Hematopoietic multipotent progenitor cell treated with erythropoietin and hydrocortisone succinate and interleukin-3 and kit ligand, for 8 days (in vitro differentiated cells): ENCODE measurements around the gene ZNF41.

ENCODE experiments used
- DNase-seq: peaks from one replicate; pipeline ENCODE4 v3.0.0-alpha.2; 2015

ZNF41 gene

DNA sequence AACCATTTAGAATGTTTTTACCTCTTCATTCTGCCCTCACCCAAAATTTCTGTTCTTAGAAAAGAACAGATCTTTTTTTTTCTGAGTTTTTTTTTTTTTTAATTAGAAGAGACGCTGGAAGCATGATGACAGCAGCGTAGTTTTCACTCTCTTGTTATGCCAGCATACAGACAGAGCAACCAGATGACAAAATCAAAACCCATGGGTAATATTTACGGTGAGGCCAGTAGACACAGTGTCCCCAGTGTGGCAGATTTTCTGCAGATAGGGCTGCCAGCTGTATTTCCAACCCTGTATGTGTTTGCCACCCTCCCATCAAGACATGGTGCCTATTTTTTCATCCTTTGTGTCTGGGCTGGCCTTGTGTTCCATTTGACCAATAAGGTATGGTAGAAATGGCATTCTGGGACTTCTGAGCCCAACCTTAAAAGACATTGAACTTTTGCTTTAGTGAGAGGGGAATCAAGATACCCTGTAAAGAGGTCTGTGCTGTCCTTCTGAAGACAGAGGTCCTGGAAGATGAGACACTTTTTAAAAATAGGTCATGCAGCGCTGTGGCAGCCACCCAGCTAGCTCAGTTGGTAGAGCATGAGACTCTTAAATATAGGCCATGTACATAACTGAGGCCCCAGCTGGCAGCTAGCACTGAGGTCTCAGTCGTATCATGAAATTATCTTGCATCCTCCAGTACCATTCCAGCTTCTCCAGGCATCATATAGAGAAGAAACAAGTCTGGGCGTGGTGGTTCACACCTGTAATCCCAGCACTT lies 6.7 kb upstream of the ZNF41 start:
- no peak for DNase-seq

DNA sequence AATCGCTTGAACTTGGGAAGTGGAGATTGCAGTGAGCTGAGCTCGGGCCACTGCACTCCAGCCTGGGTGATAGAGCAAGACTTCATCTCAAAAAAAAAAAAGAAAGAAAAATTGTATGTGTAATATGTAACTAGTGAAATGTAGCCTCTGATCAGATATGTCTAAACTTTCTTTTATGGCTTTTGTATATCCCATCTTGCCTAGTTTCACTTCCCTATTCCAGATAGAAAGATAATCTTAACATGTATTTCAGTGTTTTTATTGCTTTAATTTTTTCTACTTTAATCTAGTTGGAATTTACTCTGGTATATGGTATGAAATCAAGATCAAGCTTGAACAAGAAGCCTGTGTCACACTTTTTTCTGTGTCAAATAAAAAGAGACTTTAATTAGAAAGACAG lies 1.9 kb upstream of the ZNF41 start:
- no peak for DNase-seq

DNA sequence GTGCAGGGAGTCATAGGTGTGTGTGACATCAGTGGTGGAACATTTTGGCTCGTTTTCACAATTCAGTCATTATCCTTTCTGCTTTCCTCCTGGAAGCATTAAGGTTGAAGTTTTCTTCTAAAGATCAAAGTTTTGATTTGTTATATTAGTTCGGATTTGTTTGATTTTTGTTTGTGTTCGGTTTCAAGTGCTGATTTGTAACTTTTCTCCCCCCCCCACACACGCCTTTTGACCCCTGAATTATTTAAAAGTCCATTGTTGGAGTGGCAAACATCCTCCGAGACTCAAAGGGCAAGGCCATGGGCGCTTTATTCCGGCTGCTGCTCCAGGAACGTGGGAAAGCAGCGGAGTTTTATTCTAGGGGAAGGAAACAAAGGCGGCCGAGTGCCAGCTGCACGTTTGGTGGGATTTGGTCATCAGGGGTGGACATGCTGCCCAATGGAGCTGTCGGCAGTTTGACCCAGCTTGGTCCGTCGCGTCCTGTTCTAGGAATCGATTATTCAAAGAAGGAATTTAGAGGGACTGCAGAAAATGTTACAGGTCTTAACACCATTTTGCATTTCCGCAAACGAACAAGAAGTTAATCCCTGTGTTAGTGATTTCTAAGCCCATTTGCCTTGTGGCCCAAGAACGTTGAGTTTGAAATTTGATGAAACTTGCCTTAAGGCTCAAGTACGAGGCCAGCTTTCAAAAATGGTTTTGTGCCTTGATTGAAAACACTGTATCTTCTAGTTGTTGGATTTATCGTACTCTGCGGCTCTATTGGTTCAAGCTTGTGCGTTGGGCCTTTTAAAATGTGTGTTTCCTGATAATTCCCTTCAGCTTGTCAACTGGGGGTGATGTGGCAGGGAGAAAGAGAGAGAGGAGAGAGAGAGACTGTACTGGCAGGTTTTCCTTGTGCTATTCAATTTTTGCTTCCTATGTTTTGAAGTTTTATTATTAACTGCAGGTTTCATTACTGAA lies 565 bp upstream of the ZNF41 start:
- peak; percentile 50 for DNase-seq

DNA sequence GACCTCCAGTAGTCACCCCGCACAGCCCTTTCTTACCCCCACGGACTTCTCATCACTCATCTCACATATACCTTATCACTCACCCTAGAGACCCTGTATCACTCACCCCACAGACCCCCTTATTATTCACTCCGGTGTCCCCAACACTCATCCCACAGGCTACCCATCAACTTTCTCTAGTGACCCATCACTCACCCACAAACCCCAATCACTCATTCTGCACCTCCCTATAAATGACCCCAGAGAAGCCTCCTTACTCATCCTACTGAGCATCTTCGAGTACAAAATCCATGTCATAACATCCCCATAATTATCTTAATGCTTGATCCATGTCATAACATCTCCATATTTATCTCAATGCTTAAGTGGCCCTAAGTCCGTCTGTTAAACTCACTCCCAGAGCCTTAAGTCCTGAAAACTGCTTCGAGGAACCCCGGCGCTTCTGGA lies 934 bp downstream of the ZNF41 start:
- no peak for DNase-seq

DNA sequence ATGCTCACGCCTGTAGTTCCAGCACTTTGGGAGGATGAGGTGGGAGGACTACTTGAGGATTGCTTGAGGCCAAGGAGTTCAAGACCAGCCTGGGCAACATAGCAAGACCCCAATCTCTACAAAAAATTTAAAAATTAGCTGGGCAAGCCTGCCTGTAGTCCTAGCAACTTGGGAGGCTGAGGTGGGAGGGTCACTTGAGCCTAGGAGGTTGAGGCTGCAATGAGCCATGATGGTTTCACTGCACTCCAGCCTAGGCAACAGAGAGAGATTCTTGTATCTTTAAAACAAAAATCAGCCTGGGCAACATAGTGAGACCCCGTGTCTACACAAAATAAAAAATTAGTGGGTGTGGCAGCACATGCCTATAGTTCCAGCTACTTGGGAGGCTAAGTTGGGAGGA lies 1.9 kb downstream of the ZNF41 start:
- no peak for DNase-seq

DNA sequence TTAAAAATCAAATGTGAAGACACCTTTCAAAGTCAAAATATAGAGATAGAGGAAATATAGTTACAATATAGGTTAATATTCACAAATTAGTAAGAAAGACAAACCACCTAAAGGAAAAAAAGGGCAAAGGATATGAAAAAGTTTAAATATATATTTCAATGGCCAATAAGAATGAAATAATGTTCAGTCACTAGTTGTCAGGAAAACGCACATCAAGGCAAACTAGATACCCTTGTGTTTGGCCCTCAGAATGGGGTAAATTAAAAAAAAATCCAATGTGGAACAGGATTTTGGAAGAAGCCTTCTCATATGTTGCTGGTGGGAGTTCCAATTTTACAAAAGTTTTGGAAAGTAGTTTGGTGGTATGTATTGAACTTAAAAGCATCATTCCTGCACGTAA lies 2.4 kb downstream of the ZNF41 start:
- DNase-seq = no peak

DNA sequence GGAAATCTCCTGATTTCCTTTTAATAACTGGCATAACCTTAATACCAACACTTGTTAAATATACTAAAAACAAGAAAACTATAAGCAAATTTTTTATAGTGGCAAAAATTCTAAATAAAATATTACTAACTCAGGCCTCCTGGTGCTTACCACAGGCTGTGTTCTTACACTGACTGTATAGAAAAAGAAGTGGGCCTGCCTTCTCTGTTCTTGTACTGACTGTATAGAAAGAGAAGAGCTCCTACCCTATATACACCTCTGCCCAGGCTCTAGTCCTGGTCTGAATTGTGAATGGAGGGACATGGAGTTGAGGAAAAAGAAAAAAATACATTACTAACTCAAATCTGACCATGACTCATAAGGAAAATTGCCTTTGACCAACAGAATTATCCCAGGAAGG lies 7.5 kb downstream of the ZNF41 start:
- no peak for DNase-seq

DNA sequence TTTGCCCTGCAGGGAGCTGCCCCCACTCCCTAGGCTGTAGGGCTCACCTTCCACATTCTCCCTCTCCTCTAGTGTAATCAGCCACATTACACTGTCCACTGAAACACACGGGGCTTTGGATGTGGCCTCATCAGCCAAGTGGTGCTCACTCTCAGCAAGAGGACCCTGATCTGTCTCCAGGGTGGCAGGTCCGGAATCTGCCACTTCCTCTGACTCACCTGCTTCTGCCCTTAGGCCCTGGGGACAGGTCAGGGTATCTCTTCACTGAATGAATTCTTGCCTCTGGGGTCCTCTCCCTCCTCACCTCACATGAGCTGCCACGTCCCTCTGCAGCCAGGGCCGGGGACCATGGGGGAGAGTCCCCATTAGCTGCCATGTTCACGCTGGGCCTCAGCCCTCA lies 15.9 kb downstream of the ZNF41 start:
- no peak for DNase-seq

DNA sequence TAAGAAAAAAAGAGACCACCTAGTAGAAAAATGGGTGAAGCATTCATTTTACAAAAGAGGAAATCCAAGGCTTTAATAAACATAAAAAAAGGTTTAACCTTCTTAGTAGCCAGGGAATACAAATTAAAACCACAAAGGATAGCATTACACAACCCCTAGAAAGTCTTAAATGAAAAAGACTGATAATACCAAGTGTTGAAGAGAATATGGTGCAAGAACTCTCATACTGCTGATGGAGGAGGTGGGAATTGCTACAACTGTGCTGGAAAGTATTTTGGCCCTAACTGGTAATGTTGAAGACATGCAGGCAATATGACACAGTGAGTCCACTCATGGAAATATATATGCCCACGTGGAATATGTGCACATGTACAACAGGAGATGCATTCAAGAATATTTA lies 22.5 kb downstream of the ZNF41 start:
- no peak for DNase-seq

DNA sequence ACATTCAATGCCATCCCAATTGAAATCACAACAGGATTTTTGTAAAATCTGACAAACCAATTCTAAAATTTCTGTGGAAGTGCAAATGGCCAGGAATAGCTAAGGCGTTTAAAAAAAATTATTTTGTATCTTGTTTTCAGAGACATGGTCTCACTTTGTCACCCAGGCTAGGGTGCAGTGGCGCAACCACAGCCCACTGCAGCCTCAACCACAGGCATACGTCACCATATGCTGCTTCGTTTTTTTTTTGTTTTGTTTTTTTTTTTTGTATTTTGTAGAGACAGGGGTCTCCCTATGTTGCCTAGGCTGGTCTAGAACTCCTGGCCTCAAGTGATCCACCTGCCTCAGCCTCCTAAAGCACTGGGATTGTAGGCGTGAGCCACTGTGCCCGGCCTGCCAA lies 24.5 kb downstream of the ZNF41 start:
- DNase-seq = no peak

DNA sequence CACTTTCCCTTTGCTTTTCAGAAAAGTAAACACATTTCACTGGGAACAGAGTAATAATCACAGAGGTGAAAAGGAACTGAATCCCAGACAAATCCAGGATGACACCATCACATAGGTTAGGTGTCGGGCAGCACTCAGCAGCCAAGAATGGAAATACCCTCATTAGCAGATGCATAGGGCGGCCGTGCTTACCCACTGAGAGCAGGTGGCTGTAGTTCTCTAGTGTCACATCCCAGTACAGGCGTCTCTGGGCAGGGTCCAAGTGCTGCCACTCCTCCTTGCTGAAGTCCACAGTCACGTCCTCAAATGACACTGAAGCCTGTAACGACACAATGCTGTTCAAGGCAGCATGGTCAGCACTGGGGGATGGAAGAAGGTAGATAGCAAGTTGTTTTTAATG lies 26.9 kb downstream of the ZNF41 start:
- DNase-seq = no peak

DNA sequence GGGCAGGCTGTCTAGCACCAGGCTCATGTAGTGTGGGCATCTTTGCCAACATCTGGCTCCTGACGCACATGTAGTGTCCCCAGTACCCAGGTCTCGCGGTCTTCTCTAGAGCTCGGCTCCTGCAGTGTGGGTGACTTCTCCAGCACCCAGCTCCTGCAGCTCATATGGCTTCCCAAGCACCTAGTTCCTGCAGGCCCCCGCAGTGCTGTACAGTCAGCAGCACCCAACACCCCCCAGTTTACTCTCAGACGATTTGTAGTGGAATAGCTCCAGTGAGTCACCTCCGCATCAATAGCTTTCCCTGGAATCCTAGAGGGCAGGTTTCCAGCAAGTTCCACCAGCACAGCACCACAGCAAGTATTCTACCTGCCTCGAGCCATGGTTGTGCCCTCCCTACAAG lies 30.9 kb downstream of the ZNF41 start:
- DNase-seq = no peak

DNA sequence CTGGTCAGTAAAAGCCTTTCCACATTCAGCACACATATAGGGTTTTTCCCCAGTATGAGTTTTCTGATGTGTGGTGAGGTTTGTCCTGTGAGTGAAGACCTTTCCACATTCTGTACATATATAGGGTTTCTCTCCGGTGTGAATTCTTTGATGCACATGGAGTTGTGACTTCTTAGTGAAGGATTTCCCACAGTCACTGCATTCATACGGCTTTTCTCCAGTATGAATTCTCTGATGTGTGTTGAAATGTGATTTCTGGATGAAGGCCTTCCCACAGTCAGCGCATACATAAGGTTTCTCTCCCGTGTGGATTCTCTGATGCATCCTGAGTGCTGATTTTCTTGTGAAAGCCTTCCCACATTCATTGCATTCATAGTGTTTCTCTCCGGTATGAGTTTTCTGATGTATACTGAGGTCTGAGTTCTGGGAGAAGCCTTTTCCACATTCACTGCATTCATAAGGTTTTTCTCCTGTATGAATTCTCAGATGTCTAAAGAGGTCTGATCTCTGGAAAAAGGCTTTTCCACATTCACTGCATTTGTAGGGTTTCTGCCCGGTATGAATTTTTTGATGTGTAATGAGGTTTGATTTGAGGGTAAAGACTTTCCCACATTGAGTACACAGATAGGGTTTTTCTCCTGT lies 34.7 kb downstream of the ZNF41 start:
- DNase-seq = no peak

DNA sequence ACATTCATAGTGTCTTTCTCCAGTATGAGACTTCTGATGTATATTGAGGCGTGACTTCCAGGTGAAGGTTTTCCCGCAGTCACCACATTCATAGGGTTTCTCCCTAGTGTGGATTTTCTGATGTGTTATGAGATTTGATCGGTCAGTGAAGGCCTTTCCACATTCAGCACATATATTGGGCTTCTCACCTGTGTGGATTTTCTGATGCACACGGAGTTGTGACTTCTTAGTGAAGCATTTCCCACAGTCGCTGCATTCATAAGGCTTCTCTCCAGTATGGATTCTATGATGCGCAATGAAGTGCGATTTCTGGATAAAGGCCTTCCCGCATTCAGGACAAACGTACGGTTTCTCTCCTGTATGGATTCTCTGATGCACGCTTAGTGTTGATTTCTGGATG lies 35.4 kb downstream of the ZNF41 start:
- DNase-seq = no peak

DNA sequence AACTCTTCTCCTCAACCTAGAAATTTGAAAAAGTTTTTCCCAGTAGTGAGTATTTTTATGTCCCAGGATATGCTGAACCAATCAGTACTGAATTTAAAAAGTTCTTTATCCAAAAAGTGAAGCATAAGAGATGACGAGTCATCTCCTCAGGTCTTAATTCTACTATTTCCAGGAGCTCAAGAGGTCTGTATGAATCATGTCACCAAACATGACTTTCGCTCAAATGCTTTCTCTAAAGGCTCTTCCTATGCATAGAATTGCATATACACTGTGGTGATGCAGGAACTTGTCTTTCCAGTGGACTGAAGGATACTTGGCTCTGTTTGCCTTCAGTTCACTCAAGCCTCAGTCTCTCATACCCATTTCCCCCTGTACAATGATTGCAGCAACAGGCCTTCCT lies 36.1 kb downstream of the ZNF41 start:
- DNase-seq = no peak

DNA sequence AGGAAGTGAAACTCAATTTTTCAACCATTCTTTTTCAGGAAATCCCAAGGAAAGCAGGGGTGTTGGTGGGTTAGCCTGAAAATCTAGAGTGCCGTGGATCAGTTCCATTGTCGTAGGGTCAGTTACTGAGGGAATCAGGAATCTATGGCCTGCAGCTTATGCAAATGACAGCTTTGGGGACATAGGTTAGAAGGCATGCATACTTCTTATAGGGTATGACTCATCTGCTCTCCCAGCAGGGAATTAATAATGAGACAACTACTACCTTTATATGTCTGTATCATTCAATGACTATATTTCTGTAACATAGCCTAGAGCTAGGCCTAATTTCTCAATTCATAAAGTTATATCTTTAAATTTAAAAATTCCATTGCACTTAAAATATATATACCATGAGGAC lies 36.6 kb downstream of the ZNF41 start:
- DNase-seq = no peak

DNA sequence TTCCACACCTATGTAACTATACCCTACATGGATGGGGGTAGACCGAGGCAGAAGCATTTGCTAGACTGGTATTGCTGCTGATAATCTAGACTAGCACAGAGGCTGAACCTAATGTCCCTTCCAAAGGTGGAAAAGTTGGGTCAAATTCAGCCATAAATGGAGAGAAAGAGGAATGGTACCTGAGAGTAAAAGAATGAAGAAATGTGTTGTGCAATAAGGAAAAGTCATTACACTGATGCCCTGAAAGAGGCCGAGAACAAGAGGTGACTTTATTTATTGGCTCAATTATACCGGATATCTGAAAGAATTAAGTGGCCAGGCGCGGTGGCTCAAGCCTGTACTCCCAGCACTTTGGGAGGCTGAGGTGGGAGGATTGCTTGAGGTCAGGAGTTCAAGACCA lies 52.1 kb downstream of the ZNF41 start:
- no peak for DNase-seq

DNA sequence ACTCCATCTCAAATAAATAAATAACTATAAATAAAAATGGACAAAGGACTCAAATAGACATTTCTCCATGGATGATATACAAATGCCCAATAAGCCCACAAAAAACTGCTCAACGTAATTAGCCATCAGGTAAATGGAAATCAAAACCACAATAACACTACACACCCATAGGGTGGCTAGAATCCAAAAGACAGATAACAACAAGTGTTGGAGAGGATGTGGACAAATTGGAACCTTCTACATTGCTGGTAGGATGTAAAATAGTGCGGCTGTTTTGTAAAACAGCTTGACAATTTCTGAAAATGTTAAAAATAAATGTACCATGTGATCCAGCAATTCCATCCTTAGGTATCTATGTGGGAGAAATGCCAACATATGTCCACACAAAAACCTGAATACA lies 60.6 kb downstream of the ZNF41 start:
- no peak for DNase-seq

DNA sequence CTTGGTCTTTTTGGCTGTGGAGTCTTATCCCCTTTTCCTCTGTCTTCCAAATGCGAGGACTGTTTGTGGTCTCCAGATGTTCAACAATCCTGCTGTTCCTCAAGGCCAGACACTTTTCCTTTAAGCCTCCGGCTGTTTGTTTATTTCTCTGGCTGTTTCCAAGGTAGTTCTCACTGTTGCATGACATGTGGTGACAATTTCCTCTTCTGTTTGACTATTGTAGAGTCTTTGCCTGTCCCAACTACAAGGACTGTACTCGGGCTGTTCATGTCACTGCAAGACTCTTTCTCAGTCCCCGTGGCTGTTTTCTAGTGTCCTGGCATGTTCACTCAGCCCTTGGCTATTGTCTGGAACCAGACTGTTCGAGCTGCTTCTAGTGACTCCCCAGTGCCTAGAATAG lies 62.1 kb downstream of the ZNF41 start:
- DNase-seq = no peak

DNA sequence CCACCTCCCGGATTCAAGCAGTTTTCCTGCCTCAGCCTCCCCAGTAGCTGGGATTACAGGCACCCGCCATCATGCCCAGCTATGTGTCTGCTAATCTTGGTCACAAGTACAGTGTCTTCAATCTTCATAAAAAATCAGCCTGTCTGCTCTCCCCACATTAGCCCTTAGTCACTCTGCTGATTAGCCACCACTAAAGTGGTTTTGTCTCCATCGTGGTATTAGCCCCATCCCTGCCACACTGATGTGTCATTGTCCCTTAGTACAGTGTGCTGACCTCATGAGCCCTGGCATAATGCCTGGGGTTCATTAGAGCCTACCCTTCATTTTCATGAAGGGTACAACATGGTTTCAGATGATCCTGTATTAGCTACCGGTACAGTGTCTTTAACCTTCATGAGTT lies 62.8 kb downstream of the ZNF41 start:
- DNase-seq = peak; percentile 43

DNA sequence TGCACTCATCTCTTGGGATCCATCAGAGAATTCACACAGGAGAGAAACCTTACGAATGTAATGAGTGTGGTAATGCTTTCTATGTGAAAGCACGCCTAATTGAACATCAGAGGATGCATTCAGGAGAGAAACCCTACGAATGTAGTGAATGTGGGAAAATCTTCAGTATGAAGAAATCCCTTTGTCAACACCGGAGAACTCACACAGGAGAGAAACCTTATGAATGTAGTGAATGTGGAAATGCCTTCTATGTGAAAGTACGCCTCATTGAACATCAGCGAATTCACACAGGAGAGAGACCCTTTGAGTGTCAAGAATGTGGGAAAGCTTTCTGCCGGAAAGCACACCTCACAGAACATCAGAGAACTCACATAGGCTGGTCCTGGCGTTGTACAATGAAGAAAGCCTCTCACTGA lies 69.8 kb downstream of the ZNF41 start:
- DNase-seq = no peak
